ENCODE measurements around the gene SLC39A11. TPM values are rescaled to one million over a fixed set of nuclear protein-coding genes. Genes with fewer than 3 reads are reported as not detected.

The SLC39A11 gene
- total RNA-seq, 1 experiment from 2014 or later, result 15.8 TPM

GRCh38 chr17:73104450-73104849 is 12.0 kb upstream of the SLC39A11 start:
- no peaks in the 10 kb centered on the region for H3K4me1 Mint-ChIP-seq (ENCODE audit: insufficient read depth, unreplicated experiment)
- no peak for DNase-seq (ENCODE audit: unreplicated experiment)
- H3K36me3 Mint-ChIP-seq (ENCODE audit: insufficient read depth, unreplicated experiment), result no peaks in the 10 kb centered on the region
- CTCF ChIA-PET, result interaction anchor here (0.6 kb wide), 1 partner anchor 273 kb away, joined by 3 read pairs; no protein-coding TSS in a partner anchor
- no peaks in the 10 kb centered on the region for H3K9me3 Mint-ChIP-seq (ENCODE audit: unreplicated experiment)
- no peak for TF ChIP-seq CTCF (IDR thresholded peaks at IDR 0.05; ENCODE audit: unreplicated experiment)
- POLR2A ChIA-PET, result no interaction called here
- intact Hi-C loops (cut with micrococcal nuclease), result no loop called here
- BruUV-seq (replicated peaks), result no TSS peak
- no peak overlapping the region for H3K4me3 Mint-ChIP-seq (ENCODE audit: unreplicated experiment)
- H3K27ac Mint-ChIP-seq (ENCODE audit: low read depth, unreplicated experiment), result no peak overlapping the region
- H3K27me3 Mint-ChIP-seq (ENCODE audit: insufficient read depth, unreplicated experiment), result peaks cover 15% of the 10 kb centered on the region

DNA sequence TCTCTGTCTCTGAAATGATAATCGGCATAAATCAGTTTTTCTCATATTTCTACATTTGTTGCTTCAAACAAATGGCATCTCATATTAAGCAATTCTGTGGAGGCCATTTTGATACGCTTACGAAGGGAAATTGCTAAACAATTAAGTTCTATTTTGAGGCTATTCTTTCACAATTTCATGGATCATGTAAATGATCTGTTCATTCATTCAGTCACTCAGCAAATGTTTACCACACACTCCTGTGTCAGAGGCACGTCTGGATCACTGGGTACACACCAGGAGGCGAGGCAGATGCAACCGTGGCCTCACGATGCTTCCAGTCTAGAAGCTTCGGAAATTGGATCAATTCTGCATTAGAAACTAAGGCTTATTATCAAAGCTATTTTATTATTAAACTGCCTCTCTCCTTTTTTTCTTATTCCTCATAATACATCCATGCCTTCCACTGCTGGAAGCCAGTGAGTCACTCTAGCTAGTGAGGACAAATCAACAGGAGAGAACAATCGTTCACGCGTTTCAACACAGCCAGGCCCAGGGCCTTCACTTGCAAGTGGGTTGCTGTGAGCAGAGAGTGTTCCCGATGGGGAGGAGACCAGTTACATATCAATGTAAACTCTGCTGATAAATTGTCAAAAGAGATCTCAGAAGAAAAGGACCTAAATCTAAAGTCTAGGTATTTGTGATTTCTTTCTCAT is 11.3 kb upstream of the SLC39A11 start:
- TF ChIP-seq CTCF (IDR thresholded peaks at IDR 0.05; ENCODE audit: unreplicated experiment), result no peak
- intact Hi-C loops (cut with micrococcal nuclease), result no loop called here
- Mint-ChIP-seq H3K27ac (ENCODE audit: low read depth, unreplicated experiment) (no peak overlapping the region), H3K9me3 (ENCODE audit: unreplicated experiment) (no peaks in the 10 kb centered on the region), H3K27me3 (ENCODE audit: insufficient read depth, unreplicated experiment) (peaks cover 21% of the 10 kb centered on the region), H3K4me3 (ENCODE audit: unreplicated experiment) (no peak overlapping the region), H3K4me1 (ENCODE audit: insufficient read depth, unreplicated experiment) (no peaks in the 10 kb centered on the region), H3K36me3 (ENCODE audit: insufficient read depth, unreplicated experiment) (no peaks in the 10 kb centered on the region)
- CTCF ChIA-PET, result no interaction called here
- POLR2A ChIA-PET, result no interaction called here
- peak; percentile 47 for DNase-seq (ENCODE audit: unreplicated experiment)
- BruUV-seq (replicated peaks), result no TSS peak

GRCh38 chr17:73101031-73101430 is 8.5 kb upstream of the SLC39A11 start:
- Mint-ChIP-seq H3K4me1 (ENCODE audit: insufficient read depth, unreplicated experiment) (peaks cover 6% of the 10 kb centered on the region), H3K27me3 (ENCODE audit: insufficient read depth, unreplicated experiment) (peaks cover 22% of the 10 kb centered on the region), H3K9me3 (ENCODE audit: unreplicated experiment) (no peaks in the 10 kb centered on the region), H3K4me3 (ENCODE audit: unreplicated experiment) (no peak overlapping the region), H3K36me3 (ENCODE audit: insufficient read depth, unreplicated experiment) (no peaks in the 10 kb centered on the region), H3K27ac (ENCODE audit: low read depth, unreplicated experiment) (no peak overlapping the region)
- no peak for DNase-seq (ENCODE audit: unreplicated experiment)
- POLR2A ChIA-PET, result no interaction called here
- intact Hi-C loops (cut with micrococcal nuclease), result no loop called here
- TF ChIP-seq CTCF (IDR thresholded peaks at IDR 0.05; ENCODE audit: unreplicated experiment), result no peak
- no TSS peak for BruUV-seq (replicated peaks)
- CTCF ChIA-PET, result interaction anchor here (0.8 kb wide), 1 partner anchor 45 kb away, joined by 7 read pairs; no protein-coding TSS in a partner anchor

GRCh38 chr17:73100363-73100762 is 7.9 kb upstream of the SLC39A11 start:
- ChIA-PET CTCF (interaction anchor here (0.6 to 0.8 kb wide), 2 partner anchors 46 to 374 kb away, joined by 3 to 7 read pairs; no protein-coding TSS in a partner anchor), POLR2A (no interaction called here)
- peaks cover 29% of the 10 kb centered on the region for H3K27me3 Mint-ChIP-seq (ENCODE audit: insufficient read depth, unreplicated experiment)
- H3K27ac Mint-ChIP-seq (ENCODE audit: low read depth, unreplicated experiment), result no peak overlapping the region
- no TSS peak for BruUV-seq (replicated peaks)
- no peak for TF ChIP-seq CTCF (IDR thresholded peaks at IDR 0.05; ENCODE audit: unreplicated experiment)
- H3K9me3 Mint-ChIP-seq (ENCODE audit: unreplicated experiment), result no peaks in the 10 kb centered on the region
- intact Hi-C loops (cut with micrococcal nuclease), result no loop called here
- DNase-seq (ENCODE audit: unreplicated experiment), result no peak
- H3K36me3 Mint-ChIP-seq (ENCODE audit: insufficient read depth, unreplicated experiment), result no peaks in the 10 kb centered on the region
- peaks cover 6% of the 10 kb centered on the region for H3K4me1 Mint-ChIP-seq (ENCODE audit: insufficient read depth, unreplicated experiment)
- no peak overlapping the region for H3K4me3 Mint-ChIP-seq (ENCODE audit: unreplicated experiment)
